ENCODE results near the gene PRR5. TPM values are rescaled to one million over a fixed set of nuclear protein-coding genes. Genes with fewer than 3 reads are reported as not detected.

Gene PRR5
- total RNA-seq, 2 experiments from 2014 or later = 0.19 to 1.8 TPM

DNA sequence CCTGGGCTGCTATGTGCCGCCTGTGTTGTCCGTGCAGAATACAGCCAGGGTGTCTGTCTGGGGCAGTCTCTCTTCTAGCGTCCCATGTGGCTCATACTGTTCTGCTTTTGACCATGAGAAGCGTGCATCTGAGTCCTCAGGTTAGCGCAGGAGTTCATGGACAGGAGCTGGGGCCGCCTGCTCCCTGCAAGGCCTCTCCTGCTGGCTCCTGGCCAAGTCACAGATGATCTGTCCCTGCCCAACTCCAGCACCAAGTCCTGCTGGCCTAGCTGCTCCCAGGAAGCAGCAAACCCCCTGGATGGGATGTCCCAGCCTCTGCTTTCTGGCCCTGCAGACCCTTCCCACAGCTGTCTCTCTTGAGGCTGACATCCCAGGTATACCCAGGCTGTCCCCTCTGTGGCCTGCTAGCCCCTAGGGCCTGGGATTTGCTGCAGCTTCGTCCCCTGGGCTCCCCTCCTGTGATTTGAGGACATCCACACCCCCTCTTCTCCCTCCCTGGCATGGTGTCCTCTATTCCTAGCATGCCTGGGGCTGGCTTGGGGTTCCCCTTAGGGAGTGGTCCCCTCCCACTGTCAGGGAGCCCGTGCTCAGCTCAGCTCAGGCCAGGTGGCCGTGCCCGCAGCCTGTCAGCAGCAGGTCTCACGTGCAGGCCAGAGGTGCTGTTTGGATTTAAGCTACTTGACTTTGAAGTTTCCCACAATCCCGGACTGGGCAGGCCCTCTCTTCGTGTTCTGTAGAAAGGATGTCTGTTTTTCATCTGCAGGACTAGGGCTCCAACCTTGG lies 17.8 kb downstream of the PRR5 start:
- TF ChIP-seq, protein P1, sequence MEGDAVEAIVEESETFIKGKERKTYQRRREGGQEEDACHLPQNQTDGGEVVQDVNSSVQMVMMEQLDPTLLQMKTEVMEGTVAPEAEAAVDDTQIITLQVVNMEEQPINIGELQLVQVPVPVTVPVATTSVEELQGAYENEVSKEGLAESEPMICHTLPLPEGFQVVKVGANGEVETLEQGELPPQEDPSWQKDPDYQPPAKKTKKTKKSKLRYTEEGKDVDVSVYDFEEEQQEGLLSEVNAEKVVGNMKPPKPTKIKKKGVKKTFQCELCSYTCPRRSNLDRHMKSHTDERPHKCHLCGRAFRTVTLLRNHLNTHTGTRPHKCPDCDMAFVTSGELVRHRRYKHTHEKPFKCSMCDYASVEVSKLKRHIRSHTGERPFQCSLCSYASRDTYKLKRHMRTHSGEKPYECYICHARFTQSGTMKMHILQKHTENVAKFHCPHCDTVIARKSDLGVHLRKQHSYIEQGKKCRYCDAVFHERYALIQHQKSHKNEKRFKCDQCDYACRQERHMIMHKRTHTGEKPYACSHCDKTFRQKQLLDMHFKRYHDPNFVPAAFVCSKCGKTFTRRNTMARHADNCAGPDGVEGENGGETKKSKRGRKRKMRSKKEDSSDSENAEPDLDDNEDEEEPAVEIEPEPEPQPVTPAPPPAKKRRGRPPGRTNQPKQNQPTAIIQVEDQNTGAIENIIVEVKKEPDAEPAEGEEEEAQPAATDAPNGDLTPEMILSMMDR (conservative IDR thresholded peaks at IDR 0.05; ENCODE audit: low read length) = no peak
- no peak for TF ChIP-seq EZH2phosphoT487 (IDR thresholded peaks at IDR 0.05; ENCODE audit: borderline replicate concordance, low read depth, low read length)
- Histone ChIP-seq H3K36me3 (ENCODE audit: insufficient read depth, low read length) (no peaks in the 10 kb centered on the region), H3K4me1 (ENCODE audit: insufficient read depth, low read length, poor library complexity, severe bottlenecking) (no peaks in the 10 kb centered on the region), H3K9me3 (ENCODE audit: low read length) (no peaks in the 10 kb centered on the region), H4K20me1 (ENCODE audit: insufficient read depth, low read length) (no peaks in the 10 kb centered on the region), H3K9me2 (ENCODE audit: insufficient read depth, low read length) (no peaks in the 10 kb centered on the region), H3K27ac (ENCODE audit: low read depth, low read length, poor library complexity, severe bottlenecking) (no peak overlapping the region), H2AFZ (ENCODE audit: low read length) (no peak overlapping the region), H3K79me2 (ENCODE audit: insufficient read depth, low read depth, low read length) (no peaks in the 10 kb centered on the region), H3K4me3 (ENCODE audit: low read depth, low read length, poor library complexity, severe bottlenecking) (no peak overlapping the region), H3K4me2 (ENCODE audit: low read length) (no peak overlapping the region)
- no TSS peak for BruUV-seq (replicated peaks)
- intact Hi-C loops (cut with micrococcal nuclease; ENCODE audit: unreplicated experiment) = no loop called here
- ChIA-PET CTCF (ENCODE audit: unreplicated experiment) (no interaction called here), POLR2A (no interaction called here)
- no peak for DNase-seq (ENCODE audit: low spot score)

DNA sequence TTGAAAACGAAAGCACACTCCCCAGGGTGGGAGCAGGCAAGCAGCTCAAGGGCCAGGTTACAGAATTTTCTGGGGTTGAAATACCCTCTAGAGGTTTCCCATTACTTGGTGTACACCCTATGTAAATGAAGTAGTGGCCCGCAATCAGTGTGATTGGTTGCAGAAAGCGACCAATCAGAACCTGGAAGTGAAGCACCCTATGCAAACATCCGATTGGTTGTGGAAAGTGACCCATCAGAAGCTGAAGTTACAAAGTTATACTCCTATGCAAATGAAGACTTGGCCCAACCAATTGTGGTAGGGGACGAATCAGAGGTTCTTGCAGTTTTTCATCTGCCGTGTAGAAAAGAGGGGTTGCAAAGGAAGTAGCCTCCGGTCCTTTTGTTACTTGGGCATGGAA lies 19.2 kb downstream of the PRR5 start:
- no peaks in the 10 kb centered on the region for H3K4me1 ChIP-seq (ENCODE audit: insufficient read depth, low read length, poor library complexity, severe bottlenecking)
- intact Hi-C loops (cut with micrococcal nuclease; ENCODE audit: unreplicated experiment) = no loop called here
- TF ChIP-seq, protein P1 (conservative IDR thresholded peaks at IDR 0.05; ENCODE audit: low read length) = no peak
- no peak for TF ChIP-seq EZH2phosphoT487 (IDR thresholded peaks at IDR 0.05; ENCODE audit: borderline replicate concordance, low read depth, low read length)
- H4K20me1 ChIP-seq (ENCODE audit: insufficient read depth, low read length) = no peaks in the 10 kb centered on the region
- no peak overlapping the region for H2AFZ ChIP-seq (ENCODE audit: low read length)
- CTCF ChIA-PET (ENCODE audit: unreplicated experiment) = no interaction called here
- no peaks in the 10 kb centered on the region for H3K9me2 ChIP-seq (ENCODE audit: insufficient read depth, low read length)
- H3K27ac ChIP-seq (ENCODE audit: low read depth, low read length, poor library complexity, severe bottlenecking) = no peak overlapping the region
- H3K4me2 ChIP-seq (ENCODE audit: low read length) = no peak overlapping the region
- no peaks in the 10 kb centered on the region for H3K9me3 ChIP-seq (ENCODE audit: low read length)
- H3K36me3 ChIP-seq (ENCODE audit: insufficient read depth, low read length) = no peaks in the 10 kb centered on the region
- BruUV-seq (replicated peaks) = no TSS peak
- POLR2A ChIA-PET = no interaction called here
- no peaks in the 10 kb centered on the region for H3K79me2 ChIP-seq (ENCODE audit: insufficient read depth, low read depth, low read length)
- DNase-seq (ENCODE audit: low spot score) = peak; percentile 14
- H3K4me3 ChIP-seq (ENCODE audit: low read depth, low read length, poor library complexity, severe bottlenecking) = no peak overlapping the region

DNA sequence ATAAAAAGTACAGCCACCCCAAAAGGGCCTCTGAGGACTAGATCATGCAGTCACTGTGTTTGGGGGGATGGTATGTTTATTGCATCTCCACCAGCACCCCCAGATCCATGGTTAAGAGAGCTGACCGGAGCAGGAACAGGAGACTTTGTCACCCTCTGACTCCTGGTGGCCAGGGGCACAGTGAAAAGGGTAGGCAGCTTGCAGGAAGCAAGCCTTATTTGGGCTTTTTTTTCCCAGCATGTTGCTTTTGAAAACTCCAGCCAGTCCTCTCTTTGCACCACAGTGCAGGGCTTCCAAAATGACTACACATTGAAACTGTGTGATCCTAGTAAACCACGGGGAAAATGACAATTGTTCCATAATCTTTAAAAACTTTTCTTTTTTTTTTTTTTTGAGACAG lies 20.6 kb downstream of the PRR5 start:
- no peaks in the 10 kb centered on the region for H3K36me3 ChIP-seq (ENCODE audit: insufficient read depth, low read length)
- POLR2A ChIA-PET = no interaction called here
- H4K20me1 ChIP-seq (ENCODE audit: insufficient read depth, low read length) = no peaks in the 10 kb centered on the region
- H3K9me3 ChIP-seq (ENCODE audit: low read length) = no peaks in the 10 kb centered on the region
- H3K9me2 ChIP-seq (ENCODE audit: insufficient read depth, low read length) = no peaks in the 10 kb centered on the region
- H3K4me2 ChIP-seq (ENCODE audit: low read length) = no peak overlapping the region
- H3K79me2 ChIP-seq (ENCODE audit: insufficient read depth, low read depth, low read length) = no peaks in the 10 kb centered on the region
- DNase-seq (ENCODE audit: low spot score) = no peak
- intact Hi-C loops (cut with micrococcal nuclease; ENCODE audit: unreplicated experiment) = no loop called here
- no peak overlapping the region for H3K27ac ChIP-seq (ENCODE audit: low read depth, low read length, poor library complexity, severe bottlenecking)
- no TSS peak for BruUV-seq (replicated peaks)
- H2AFZ ChIP-seq (ENCODE audit: low read length) = no peak overlapping the region
- CTCF ChIA-PET (ENCODE audit: unreplicated experiment) = no interaction called here
- H3K4me3 ChIP-seq (ENCODE audit: low read depth, low read length, poor library complexity, severe bottlenecking) = no peak overlapping the region
- H3K4me1 ChIP-seq (ENCODE audit: insufficient read depth, low read length, poor library complexity, severe bottlenecking) = no peaks in the 10 kb centered on the region
- no peak for TF ChIP-seq EZH2phosphoT487 (IDR thresholded peaks at IDR 0.05; ENCODE audit: borderline replicate concordance, low read depth, low read length)
- TF ChIP-seq, protein P1 (conservative IDR thresholded peaks at IDR 0.05; ENCODE audit: low read length) = no peak
